HG03571 (cell line): Measurements from ENCODE around the gene DOK7.

ENCODE experiments used
- ATAC-seq: cut with Tn5 transposase; IDR thresholded peaks from one replicate; pipeline ENCODE4 v1.9.1; 2021; ENCODE audit not compliant: unreplicated experiment

The DOK7 gene

GRCh38 chr4:3461515-3462291 lies 1.4 kb upstream of the DOK7 start:
- no peak for ATAC-seq

- no peak for ATAC-seq
Observed at GRCh38 chr4:3462321-3462789, 751 bp upstream of the DOK7 start.

- no peak for ATAC-seq
Observed at GRCh38 chr4:3463556-3464348, 646 bp downstream of the DOK7 start.

GRCh38 chr4:3464349-3464905 lies 1.3 kb downstream of the DOK7 start:
- ATAC-seq: no peak

- no peak for ATAC-seq
Observed at GRCh38 chr4:3464911-3465697, 2.0 kb downstream of the DOK7 start.

GRCh38 chr4:3465698-3466671 lies 2.9 kb downstream of the DOK7 start:
- no peak for ATAC-seq

- ATAC-seq: no peak
Observed at GRCh38 chr4:3466691-3467600, 3.8 kb downstream of the DOK7 start.

- no peak for ATAC-seq
Observed at GRCh38 chr4:3467601-3468031, 4.5 kb downstream of the DOK7 start.

GRCh38 chr4:3468154-3468553 lies 5.0 kb downstream of the DOK7 start:
- no peak for ATAC-seq

GRCh38 chr4:3468804-3469203 lies 5.7 kb downstream of the DOK7 start:
- ATAC-seq: no peak

- ATAC-seq: no peak
Observed at GRCh38 chr4:3469386-3470243, 6.5 kb downstream of the DOK7 start.

GRCh38 chr4:3470244-3471097 lies 7.4 kb downstream of the DOK7 start:
- ATAC-seq: no peak

- no peak for ATAC-seq
Observed at GRCh38 chr4:3471098-3471760, 8.1 kb downstream of the DOK7 start.

- no peak for ATAC-seq
Observed at GRCh38 chr4:3471886-3472285, 8.8 kb downstream of the DOK7 start.

- no peak for ATAC-seq
Observed at GRCh38 chr4:3472411-3473141, 9.5 kb downstream of the DOK7 start.
